Gastrocnemius medialis (tissue), 4 donors: Measurements from ENCODE around the gene NIPA2. TPM values are rescaled to one million over a fixed set of nuclear protein-coding genes. Genes with fewer than 3 reads are reported as not detected.

Source experiments
- ATAC-seq, 2 donors: fragments of 150-250 bp; one replicate each; pipeline ENCODE4 v1.9.1; 2016
- DNase-seq, 2 donors: peaks; one replicate each; pipeline ENCODE4 v3.0.0-alpha.2; 2019
- H3K27ac ChIP-seq, 4 donors: fragments of 200-600 bp; sonication (generic); 1 replicate in 1 of 4; 2 replicates in 3 of 4; pipeline ENCODE4 v1.5.1; 2016 to 2018; ENCODE audit warnings: mild to moderate bottlenecking in 2 of 4, moderate library complexity in 1 of 4
- H3K27me3 ChIP-seq, 3 donors: fragments of 200-600 bp; sonication (generic) in 2 of 3; 1 replicate in 1 of 3; 2 replicates in 2 of 3; pipeline versions ENCODE4 v1.5.1 to v1.6.0; 2016 to 2019; ENCODE audit warnings: mild to moderate bottlenecking in 1 of 3, moderate library complexity in 1 of 3
- H3K36me3 ChIP-seq, 2 donors: fragments of 200-600 bp; sonication (generic) in 1 of 2; one replicate each; pipeline ENCODE4 v1.5.1; 2017 to 2018
- H3K4me1 ChIP-seq, 2 donors: fragments of 200-600 bp; sonication (generic) in 1 of 2; one replicate each; pipeline ENCODE4 v1.5.1; 2016 to 2017; ENCODE audit warnings: mild to moderate bottlenecking in 2 of 2
- H3K4me3 ChIP-seq, 4 donors: fragments of 200-600 bp; sonication (generic) in 3 of 4; 1 replicate in 1 of 4; 2 replicates in 3 of 4; pipeline ENCODE4 v1.5.1; 2016 to 2019; ENCODE audit warnings: mild to moderate bottlenecking in 2 of 4
- H3K9me3 ChIP-seq, 3 donors: fragments of 200-600 bp; sonication (generic) in 2 of 3; 1 replicate in 1 of 3; 2 replicates in 2 of 3; pipeline ENCODE4 v1.5.1; 2016 to 2019
- POLR2A ChIP-seq, 2 donors: fragments of 450-650 bp; IDR thresholded peaks; one replicate each; pipeline ENCODE4 v1.6.1; 2017; ENCODE audit warnings: antibody characterized with exemption in 2 of 2, mild to moderate bottlenecking in 2 of 2, moderate library complexity in 2 of 2
- in situ Hi-C, 4 donors: fragments of 200-750 bp; cut with MboI; loops; one replicate each; pipeline versions ENCODE4 v1.15.0 to v1.8.0; 2017; ENCODE audit warnings: low sequenced_read_pairs in 4 of 4
- intact Hi-C: fragments of 100-400 bp; cut with DNase I; formaldehyde crosslinking; loops from one replicate; pipeline ENCODE4 v1.15.1; 2023; ENCODE audit warnings: low total_unique reads
- total RNA-seq, 4 donors: library from RNA; depleted of rRNA; stranded (reverse); fragments of >200 nt; gene quantifications; one replicate each; pipeline versions ENCODE4 v1.1.0 to v1.2.3, GENCODE V29; 2016
- TF ChIP-seq, protein P1 (sequence below), 5 experiments: fragments of 450-650 bp in 3 of 5; fragments of 200-600 bp in 2 of 5; sonication (generic) in 2 of 5; IDR thresholded peaks in 4 of 5; conservative IDR thresholded peaks in 1 of 5; 1 replicate in 4 of 5; 2 replicates in 1 of 5; pipeline ENCODE4 v1.5.1; 2016 to 2019; ENCODE audit warnings: antibody characterized with exemption in 5 of 5, mild to moderate bottlenecking in 3 of 5, moderate library complexity in 3 of 5

Gene NIPA2
- total RNA-seq, 4 donors from 2014 or later, result 27.3 to 43.5 (median 38.6) TPM

DNA sequence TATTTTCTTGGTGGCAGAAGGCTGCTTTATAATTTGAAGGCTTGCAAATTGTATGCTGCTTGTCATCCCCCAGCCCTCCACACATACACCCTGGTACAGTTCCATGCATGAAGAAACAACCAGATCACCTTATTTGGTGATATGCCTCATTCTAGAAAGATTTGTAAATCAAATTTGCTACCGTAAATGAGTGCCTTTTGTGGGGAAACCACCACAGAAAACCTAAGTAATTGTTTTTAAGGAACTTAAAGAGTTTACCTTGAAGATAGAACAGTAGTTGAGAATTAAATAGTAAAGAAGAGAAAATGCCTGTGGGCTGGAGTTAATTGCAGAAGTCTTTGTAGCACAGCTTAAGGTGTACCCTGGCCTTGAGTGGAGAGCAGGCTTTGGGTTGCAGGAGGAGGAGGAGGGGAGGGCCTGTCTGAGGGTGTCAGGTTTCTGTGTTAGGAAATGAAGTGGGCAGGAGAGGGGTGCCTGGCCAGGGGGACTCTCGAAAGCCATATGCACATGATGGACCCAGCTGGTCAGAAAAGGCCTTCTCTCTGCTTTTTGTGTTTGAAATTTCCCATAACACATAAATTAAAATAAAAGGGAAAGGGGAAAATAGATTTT is 6.9 kb downstream of the NIPA2 start:
- Histone ChIP-seq H3K4me3 (no peak overlapping the region), H3K27ac (peak overlapping the region; percentile 34 to 70 (median 64)), H3K9me3 (no peaks in the 10 kb centered on the region), H3K36me3 (no peaks in the 10 kb centered on the region), H3K4me1 (peaks cover 8 to 23% of the 10 kb centered on the region in 2 donors), H3K27me3 (no peaks in the 10 kb centered on the region)
- ATAC-seq (peak; percentile 71 to 90), DNase-seq (peak in 1 of 2 donors; percentile 58)
- TF ChIP-seq, protein P1, sequence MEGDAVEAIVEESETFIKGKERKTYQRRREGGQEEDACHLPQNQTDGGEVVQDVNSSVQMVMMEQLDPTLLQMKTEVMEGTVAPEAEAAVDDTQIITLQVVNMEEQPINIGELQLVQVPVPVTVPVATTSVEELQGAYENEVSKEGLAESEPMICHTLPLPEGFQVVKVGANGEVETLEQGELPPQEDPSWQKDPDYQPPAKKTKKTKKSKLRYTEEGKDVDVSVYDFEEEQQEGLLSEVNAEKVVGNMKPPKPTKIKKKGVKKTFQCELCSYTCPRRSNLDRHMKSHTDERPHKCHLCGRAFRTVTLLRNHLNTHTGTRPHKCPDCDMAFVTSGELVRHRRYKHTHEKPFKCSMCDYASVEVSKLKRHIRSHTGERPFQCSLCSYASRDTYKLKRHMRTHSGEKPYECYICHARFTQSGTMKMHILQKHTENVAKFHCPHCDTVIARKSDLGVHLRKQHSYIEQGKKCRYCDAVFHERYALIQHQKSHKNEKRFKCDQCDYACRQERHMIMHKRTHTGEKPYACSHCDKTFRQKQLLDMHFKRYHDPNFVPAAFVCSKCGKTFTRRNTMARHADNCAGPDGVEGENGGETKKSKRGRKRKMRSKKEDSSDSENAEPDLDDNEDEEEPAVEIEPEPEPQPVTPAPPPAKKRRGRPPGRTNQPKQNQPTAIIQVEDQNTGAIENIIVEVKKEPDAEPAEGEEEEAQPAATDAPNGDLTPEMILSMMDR (IDR thresholded peaks at IDR 0.05 in 4 of 5, conservative IDR thresholded peaks at IDR 0.05 in 1 of 5), result no peak
- TF ChIP-seq POLR2A (IDR thresholded peaks at IDR 0.05), result no peak
- intact Hi-C loops, result no loop called here
- in situ Hi-C loops, result no loop called here

DNA sequence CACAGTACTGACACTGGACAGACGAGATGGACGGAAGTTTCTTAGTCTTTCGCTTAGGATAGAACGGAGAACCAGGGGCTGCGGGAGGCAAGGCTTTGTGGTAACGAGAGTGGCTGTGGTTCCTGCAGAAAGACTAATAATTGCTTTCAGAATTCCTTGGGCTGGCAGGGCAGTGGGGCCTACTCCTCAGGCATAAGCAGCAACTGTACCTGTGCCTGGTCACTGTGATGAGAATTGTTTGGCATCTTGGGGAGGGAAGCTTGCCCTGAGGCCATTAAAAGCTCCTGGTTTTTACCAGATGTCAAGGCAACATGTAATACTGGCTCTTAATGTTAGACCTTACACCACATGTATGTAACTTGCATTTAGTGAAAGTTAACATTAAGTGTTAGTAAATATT is 7.6 kb downstream of the NIPA2 start:
- Histone ChIP-seq H3K9me3 (no peaks in the 10 kb centered on the region), H3K27me3 (no peaks in the 10 kb centered on the region), H3K4me3 (no peak overlapping the region), H3K4me1 (peaks cover 5 to 17% of the 10 kb centered on the region in 2 donors), H3K36me3 (no peaks in the 10 kb centered on the region), H3K27ac (peak overlapping the region; percentile 34 to 70 (median 64))
- intact Hi-C loops, result no loop called here
- DNase-seq (no peak), ATAC-seq (no peak)
- no peak for TF ChIP-seq POLR2A (IDR thresholded peaks at IDR 0.05)
- in situ Hi-C loops, result no loop called here

DNA sequence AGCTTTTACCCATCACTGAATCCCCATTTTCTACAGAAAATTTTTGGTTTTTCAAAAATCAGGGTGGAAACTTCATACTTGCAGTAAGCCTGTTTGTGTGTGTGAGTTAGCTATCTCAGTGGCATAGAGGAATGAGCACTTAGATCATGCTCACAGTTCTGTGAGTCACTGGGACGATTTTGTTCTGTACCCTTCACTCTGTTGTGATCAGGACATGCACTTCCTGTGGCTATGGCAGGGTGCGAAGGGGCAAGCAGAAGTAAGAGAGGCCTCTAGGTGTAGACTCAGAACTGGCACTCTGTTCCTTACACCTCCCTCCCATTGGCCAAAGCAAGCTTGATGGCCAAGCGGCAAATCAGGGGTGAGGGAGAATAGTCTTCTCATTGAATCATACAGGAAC is 11.6 kb downstream of the NIPA2 start:
- intact Hi-C loops, result no loop called here
- H3K36me3 ChIP-seq, result peaks cover 0 to 23% of the 10 kb centered on the region in 2 donors

DNA sequence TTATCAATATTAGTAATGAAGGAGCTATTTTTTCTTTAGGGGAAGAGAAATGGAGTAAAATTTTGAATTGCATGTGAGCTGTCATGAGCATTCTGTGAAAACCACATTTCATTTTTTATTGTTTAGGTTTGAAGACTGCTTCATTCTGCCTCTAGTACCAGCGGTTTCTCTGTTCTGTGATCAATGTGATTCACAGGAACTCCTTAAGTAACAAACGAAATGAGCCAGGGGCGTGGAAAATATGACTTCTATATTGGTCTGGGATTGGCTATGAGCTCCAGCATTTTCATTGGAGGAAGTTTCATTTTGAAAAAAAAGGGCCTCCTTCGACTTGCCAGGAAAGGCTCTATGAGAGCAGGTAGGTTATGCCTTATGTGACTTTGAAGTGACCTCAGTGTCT is 13.0 kb downstream of the NIPA2 start:
- no peak for DNase-seq
- Histone ChIP-seq H3K27ac (no peak overlapping the region), H3K4me3 (no peak overlapping the region), H3K9me3 (no peaks in the 10 kb centered on the region), H3K36me3 (peaks cover 0 to 27% of the 10 kb centered on the region in 2 donors), H3K4me1 (no peaks in the 10 kb centered on the region), H3K27me3 (no peaks in the 10 kb centered on the region)
- in situ Hi-C loops, result no loop called here
- TF ChIP-seq, protein P1 (IDR thresholded peaks at IDR 0.05 in 4 of 5, conservative IDR thresholded peaks at IDR 0.05 in 1 of 5), result no peak
- no peak for TF ChIP-seq POLR2A (IDR thresholded peaks at IDR 0.05)
- no peak for ATAC-seq
- intact Hi-C loops, result no loop called here

More for the DNA sequence above, 11.6 kb downstream of the NIPA2 start:
- in situ Hi-C loops, result no loop called here
- Histone ChIP-seq H3K9me3 (no peaks in the 10 kb centered on the region), H3K4me3 (no peak overlapping the region), H3K27ac (no peak overlapping the region), H3K27me3 (no peaks in the 10 kb centered on the region), H3K4me1 (peaks cover 3 to 7% of the 10 kb centered on the region in 2 donors)
- no peak for DNase-seq
- TF ChIP-seq POLR2A (IDR thresholded peaks at IDR 0.05), result no peak
- TF ChIP-seq, protein P1 (IDR thresholded peaks at IDR 0.05 in 4 of 5, conservative IDR thresholded peaks at IDR 0.05 in 1 of 5), result no peak
- ATAC-seq, result no peak

DNA sequence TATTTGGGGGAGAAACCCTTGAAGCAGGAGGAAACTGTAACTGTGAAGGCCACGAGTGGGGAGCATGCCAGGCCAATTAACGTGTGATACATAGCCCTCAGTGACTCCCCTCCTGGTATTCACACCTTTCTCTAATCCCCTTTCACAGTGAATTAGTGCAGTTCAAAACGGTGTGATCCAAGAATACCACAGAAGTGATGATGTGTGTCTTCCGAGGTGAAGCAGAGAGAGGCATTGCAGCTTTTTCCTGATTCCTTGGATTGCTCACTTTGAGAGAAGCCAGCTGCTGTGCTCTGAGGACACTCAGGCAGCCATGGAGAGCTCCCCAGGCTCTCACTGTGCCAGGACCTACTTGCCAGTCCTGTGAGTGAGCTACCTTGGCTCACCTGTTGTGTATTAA is 17.3 kb downstream of the NIPA2 start:
- H3K4me1 ChIP-seq, result no peaks in the 10 kb centered on the region
- no peaks in the 10 kb centered on the region for H3K27me3 ChIP-seq
- H3K9me3 ChIP-seq, result no peaks in the 10 kb centered on the region
- no peak overlapping the region for H3K27ac ChIP-seq
- no peak for DNase-seq
- H3K4me3 ChIP-seq, result no peak overlapping the region
- H3K36me3 ChIP-seq, result peaks cover 0 to 49% of the 10 kb centered on the region in 2 donors
- in situ Hi-C loops, result no loop called here
- no peak for TF ChIP-seq POLR2A (IDR thresholded peaks at IDR 0.05)
- TF ChIP-seq, protein P1 (IDR thresholded peaks at IDR 0.05 in 4 of 5, conservative IDR thresholded peaks at IDR 0.05 in 1 of 5), result no peak
- ATAC-seq, result no peak
- intact Hi-C loops, result no loop called here
